Activated T-cell treated with anti-CD3 and anti-CD28 coated beads, Interleukin-2, amount 50 U/mL, for 4 hours (primary cell): ENCODE results near the gene RBBP7. TPM values are rescaled to one million over a fixed set of nuclear protein-coding genes. Genes with fewer than 3 reads are reported as not detected.

Experiments used
- ATAC-seq, 2 donors: fragments of 200-7000 bp; cut with Tn5 transposase; one replicate each; pipeline ENCODE4 v1.10.0; 2021
- DNase-seq: peaks from one replicate; pipeline ENCODE4 v3.0.0-alpha.2; 2020
- H3K27me3 Mint-ChIP-seq: one replicate; pipeline ENCODE4 v1.8.0; 2021; ENCODE audit warnings: low read depth, mixed read lengths
- H3K36me3 Mint-ChIP-seq: one replicate; pipeline ENCODE4 v1.8.0; 2022; ENCODE audit warnings: mixed read lengths; ENCODE audit not compliant: insufficient read depth
- H3K4me1 Mint-ChIP-seq: one replicate; pipeline ENCODE4 v1.8.0; 2021; ENCODE audit warnings: low read depth, mixed read lengths
- H3K4me3 Mint-ChIP-seq: one replicate; pipeline ENCODE4 v1.8.0; 2021; ENCODE audit warnings: mild to moderate bottlenecking, moderate library complexity, mixed read lengths
- H3K9me3 Mint-ChIP-seq: one replicate; pipeline ENCODE4 v1.8.0; 2021; ENCODE audit warnings: mixed read lengths
- total RNA-seq, 3 donors: library from RNA; stranded (reverse); gene quantifications; one replicate each; pipeline ENCODE4 v1.2.1, GENCODE V29; 2021

RBBP7 gene
- total RNA-seq, 3 donors from 2014 or later, result 94.4 to 119 (median 115) TPM

DNA sequence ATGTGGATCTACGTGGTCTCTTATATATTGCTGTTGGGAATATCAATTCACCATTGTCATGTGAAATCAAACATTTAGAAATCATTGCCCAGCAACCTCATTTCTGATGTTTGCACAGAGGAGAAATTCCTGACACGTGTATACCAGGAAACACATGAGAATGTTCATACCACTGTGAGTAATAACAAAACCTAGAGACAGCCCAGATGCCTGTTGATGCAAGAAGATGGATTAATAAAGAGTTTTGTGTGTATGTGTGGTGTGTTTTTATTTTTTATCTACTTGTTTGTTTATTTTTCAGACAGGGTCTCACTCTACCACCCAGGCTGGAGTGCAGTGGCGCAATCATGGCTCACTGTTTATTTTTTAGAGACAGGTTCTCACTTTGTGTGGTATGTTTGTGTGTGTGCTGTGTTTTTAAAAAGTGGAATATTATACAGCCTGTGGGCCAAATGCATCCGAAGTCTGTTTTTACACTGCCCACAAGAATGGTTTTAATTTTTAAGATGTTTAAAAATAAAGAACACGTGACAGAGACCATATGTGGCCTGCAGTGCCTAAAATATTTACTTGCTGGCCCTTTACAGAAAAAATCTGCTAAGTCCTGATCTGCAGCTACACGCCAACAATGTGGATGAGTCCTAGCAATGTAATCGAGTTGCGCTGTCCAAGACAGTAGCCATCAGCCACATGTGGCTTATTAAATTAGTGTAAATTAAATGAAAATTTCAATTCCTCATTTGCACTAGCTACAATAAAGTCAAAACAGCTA lies 44.7 kb downstream of the RBBP7 start:
- H3K36me3 Mint-ChIP-seq, result peaks cover 18% of the 10 kb centered on the region
- ATAC-seq (no peak), DNase-seq (no peak)
- no peak overlapping the region for H3K4me3 Mint-ChIP-seq
- H3K27me3 Mint-ChIP-seq, result no peaks in the 10 kb centered on the region
- H3K4me1 Mint-ChIP-seq, result peaks cover 3% of the 10 kb centered on the region
- H3K9me3 Mint-ChIP-seq, result no peaks in the 10 kb centered on the region

DNA sequence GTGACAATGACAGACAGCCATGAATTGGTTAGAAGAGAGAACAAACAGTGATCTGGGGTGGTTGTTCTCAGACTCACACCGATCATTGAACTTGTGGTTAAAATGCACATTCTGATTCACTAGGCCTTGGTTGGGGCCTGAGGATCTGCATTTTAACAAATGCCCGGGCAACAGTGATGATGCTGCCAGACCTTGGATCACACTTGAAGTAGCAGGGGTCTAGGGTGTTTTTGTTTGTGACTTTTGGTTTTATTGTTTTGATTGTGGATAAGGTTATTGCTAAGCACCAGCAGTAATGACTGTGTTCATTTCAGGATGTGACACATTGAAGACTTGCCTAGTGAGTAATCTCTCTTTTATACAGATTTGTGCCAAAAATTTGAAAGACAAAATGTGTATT lies 47.4 kb downstream of the RBBP7 start:
- Mint-ChIP-seq H3K27me3 (no peaks in the 10 kb centered on the region), H3K9me3 (no peaks in the 10 kb centered on the region), H3K4me1 (peaks cover 3% of the 10 kb centered on the region), H3K4me3 (no peak overlapping the region), H3K36me3 (peaks cover 15% of the 10 kb centered on the region)
- no peak for DNase-seq
- peak; percentile 64 to 65 for ATAC-seq

DNA sequence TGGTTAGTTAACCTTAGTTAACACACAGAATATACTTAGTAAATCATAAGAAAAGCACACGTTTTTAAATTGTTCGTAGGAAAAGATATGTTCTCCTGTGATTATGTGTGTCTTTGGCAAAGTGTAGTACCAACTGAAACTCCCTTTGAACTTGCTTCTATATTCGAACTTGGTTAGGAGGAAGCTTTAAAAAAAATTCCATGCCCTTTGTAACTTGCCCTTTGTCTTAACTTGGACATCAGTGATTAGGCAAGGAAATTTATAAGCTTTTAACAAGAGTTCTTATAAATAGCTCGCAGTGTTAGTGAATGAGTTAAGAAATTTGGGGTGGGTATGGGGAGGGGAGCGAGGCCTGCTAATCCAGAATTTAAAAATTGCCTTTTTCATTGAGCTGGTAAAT lies 50.5 kb downstream of the RBBP7 start:
- H3K36me3 Mint-ChIP-seq, result peaks cover 15% of the 10 kb centered on the region
- no peak overlapping the region for H3K4me3 Mint-ChIP-seq
- H3K4me1 Mint-ChIP-seq, result peaks cover 3% of the 10 kb centered on the region
- no peaks in the 10 kb centered on the region for H3K9me3 Mint-ChIP-seq
- DNase-seq (no peak), ATAC-seq (no peak)
- no peaks in the 10 kb centered on the region for H3K27me3 Mint-ChIP-seq

DNA sequence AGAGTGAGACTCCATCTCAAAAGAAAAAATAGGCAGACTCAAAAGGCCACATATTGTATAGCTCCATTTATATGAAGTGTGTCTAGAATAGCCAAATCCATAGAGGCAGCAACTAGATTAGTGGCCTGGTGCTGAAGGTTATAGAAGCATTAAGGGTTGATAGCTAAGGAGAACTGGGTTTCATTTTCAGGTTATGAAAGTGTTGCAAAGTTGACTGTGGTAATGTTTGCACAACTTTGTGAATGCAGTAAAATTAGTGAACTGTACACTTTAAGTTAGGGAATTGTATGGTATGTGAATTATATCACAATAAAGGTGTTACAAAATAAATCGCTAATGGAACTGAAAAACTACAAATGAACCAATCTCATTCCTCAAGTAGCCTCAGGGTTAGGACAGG lies 55.6 kb downstream of the RBBP7 start:
- no peaks in the 10 kb centered on the region for H3K9me3 Mint-ChIP-seq
- no peaks in the 10 kb centered on the region for H3K27me3 Mint-ChIP-seq
- ATAC-seq (no peak), DNase-seq (no peak)
- peaks cover 6% of the 10 kb centered on the region for H3K36me3 Mint-ChIP-seq
- no peak overlapping the region for H3K4me3 Mint-ChIP-seq
- peaks cover 4% of the 10 kb centered on the region for H3K4me1 Mint-ChIP-seq

DNA sequence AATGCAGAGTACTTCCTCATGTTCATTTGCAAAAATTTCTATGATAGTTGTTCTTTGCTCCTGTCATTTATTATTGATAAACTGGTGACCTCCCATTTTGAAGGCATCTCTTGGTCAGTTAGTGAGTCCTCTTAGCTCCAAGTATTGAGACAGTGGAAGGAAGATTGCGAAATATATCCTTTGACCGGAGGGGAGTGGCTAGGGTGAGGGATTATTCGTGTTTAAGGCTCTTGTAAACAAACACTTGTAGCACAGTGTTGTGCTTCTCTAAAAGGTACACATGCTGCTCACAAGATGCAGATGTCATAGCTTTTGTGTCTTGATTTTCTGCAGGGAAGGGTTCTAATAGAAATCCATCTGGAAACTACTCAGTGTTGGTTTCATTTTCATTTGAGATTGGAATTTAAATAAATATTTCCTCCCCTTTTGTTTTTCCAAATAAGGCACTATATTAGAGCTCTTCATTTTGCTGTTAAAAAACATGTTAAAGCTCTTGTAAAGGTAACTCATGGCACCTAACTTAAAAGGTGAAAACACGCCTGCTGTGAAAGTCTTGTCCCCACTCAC lies 62.1 kb downstream of the RBBP7 start:
- H3K9me3 Mint-ChIP-seq, result no peaks in the 10 kb centered on the region
- H3K4me1 Mint-ChIP-seq, result peaks cover 22% of the 10 kb centered on the region
- DNase-seq (no peak), ATAC-seq (no peak)
- no peak overlapping the region for H3K4me3 Mint-ChIP-seq
- H3K36me3 Mint-ChIP-seq, result peaks cover 3% of the 10 kb centered on the region
- H3K27me3 Mint-ChIP-seq, result no peaks in the 10 kb centered on the region

DNA sequence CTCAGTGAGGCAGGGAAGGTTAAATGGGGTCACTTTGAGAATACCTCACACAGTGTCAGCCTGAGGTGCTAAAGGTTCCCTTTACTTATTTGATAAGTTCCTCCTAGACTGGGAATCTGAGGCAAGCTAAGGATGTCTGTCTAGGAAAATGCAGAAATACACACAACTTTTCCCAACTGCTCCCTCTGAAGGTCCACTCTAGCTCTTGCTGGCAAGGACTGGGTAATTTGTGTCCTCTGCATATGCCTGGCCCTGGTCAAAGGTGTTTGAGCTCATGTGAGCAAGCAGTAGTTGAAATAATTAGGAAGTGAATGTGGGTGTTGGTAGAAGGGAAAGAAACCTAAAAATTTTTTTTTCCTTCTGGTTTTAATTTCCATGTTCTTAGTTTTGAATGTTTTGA lies 62.6 kb downstream of the RBBP7 start:
- no peaks in the 10 kb centered on the region for H3K36me3 Mint-ChIP-seq
- H3K27me3 Mint-ChIP-seq, result no peaks in the 10 kb centered on the region
- H3K4me1 Mint-ChIP-seq, result peaks cover 22% of the 10 kb centered on the region

DNA sequence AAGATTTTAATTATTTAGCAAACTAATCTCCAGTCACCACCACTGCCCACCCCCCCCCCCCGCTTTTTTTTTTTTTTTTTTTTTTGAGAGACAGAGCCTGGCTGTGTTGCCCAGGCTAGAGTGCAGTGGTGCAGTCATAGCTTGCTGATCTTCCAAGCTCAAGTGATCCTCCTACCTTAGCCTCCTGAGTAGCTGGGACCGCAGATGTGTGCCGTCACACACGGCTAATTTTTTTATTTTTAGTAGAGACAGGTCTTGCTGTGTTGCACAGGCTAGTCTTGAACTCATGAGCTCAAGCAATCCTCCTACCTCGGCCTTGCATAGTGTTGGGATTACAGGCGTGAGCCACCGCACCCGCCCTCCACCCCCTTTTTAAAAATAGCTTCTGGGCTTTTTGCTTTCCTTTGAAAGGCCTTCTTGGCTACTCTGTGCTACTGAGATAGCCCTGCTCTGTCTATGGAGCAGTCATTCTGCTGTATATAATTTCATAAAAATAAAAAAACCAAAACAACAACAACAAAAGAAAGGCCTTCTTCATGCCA lies 65.2 kb downstream of the RBBP7 start:
- DNase-seq (no peak), ATAC-seq (no peak)
- Mint-ChIP-seq H3K27me3 (no peaks in the 10 kb centered on the region), H3K4me3 (no peak overlapping the region), H3K9me3 (no peaks in the 10 kb centered on the region), H3K36me3 (no peaks in the 10 kb centered on the region), H3K4me1 (peaks cover 19% of the 10 kb centered on the region)

More for the DNA sequence above, 62.6 kb downstream of the RBBP7 start:
- ATAC-seq (no peak), DNase-seq (no peak)
- no peaks in the 10 kb centered on the region for H3K9me3 Mint-ChIP-seq
- H3K4me3 Mint-ChIP-seq, result no peak overlapping the region

DNA sequence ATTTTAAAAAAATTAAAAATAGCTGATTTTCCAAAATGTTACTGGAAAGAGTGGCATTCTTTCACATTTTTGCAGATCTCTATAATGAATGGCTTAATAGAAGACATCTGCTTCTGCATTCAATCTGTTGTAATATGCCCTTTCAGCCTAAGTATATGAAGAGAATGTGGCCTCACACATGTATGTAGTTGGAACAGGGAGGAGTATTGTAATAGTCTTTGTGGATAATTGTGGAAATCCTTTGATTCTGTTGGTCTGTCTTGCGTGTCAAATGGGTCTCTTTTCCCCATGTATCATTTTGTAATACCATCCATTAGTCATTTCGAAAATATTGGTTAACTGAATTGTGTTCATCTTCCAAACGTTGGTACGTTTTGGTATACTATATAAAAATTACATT lies 72.3 kb downstream of the RBBP7 start:
- DNase-seq (no peak), ATAC-seq (no peak)
- no peaks in the 10 kb centered on the region for H3K27me3 Mint-ChIP-seq
- H3K9me3 Mint-ChIP-seq, result no peaks in the 10 kb centered on the region
- peaks cover 6% of the 10 kb centered on the region for H3K36me3 Mint-ChIP-seq
- peaks cover 4% of the 10 kb centered on the region for H3K4me1 Mint-ChIP-seq
- no peak overlapping the region for H3K4me3 Mint-ChIP-seq

DNA sequence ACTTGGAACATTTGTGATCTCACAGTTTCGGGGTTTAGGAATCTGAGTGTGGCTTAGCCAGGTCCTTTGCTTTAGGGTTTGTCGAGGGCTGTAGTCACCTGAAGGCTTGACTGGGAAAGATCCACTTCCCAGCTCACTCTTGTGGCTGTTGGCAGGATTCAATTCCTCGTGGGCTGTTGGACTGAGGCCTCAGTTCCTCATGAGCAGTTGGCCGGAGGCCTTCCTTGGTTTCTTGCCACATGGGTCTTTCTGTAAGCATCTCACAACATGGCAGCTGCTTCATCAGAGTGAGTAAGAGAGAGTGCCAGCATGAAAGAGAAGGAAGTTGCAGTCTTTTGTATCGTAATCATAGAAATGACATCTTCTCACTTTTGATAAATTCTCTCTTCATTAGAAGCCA lies 72.8 kb downstream of the RBBP7 start:
- H3K9me3 Mint-ChIP-seq, result no peaks in the 10 kb centered on the region
- H3K27me3 Mint-ChIP-seq, result no peaks in the 10 kb centered on the region
- no peak overlapping the region for H3K4me3 Mint-ChIP-seq
- DNase-seq, result no peak
- peaks cover 4% of the 10 kb centered on the region for H3K4me1 Mint-ChIP-seq
- peaks cover 6% of the 10 kb centered on the region for H3K36me3 Mint-ChIP-seq
- ATAC-seq, result no peak

DNA sequence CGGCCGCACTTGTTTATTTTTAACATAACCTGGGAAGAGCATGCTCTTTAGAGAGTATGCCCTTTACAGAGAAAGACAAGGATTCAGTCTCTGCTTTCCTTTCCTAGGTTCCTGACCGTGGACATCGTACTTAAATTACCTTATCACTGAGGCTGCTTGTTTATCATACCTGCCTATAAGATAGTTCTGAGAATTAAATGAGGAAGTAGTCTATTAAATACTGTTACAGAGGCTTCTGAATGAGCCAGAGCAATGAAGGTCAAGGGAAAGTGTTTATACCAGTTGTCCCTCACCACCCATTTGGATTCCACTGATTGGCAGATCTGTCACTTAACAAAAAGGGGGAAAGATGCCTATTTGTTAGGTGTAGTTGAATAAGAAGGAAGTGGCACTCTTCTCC lies 73.9 kb downstream of the RBBP7 start:
- Mint-ChIP-seq H3K4me1 (peaks cover 4% of the 10 kb centered on the region), H3K36me3 (peaks cover 6% of the 10 kb centered on the region), H3K9me3 (no peaks in the 10 kb centered on the region), H3K27me3 (no peaks in the 10 kb centered on the region), H3K4me3 (no peak overlapping the region)
- DNase-seq (no peak), ATAC-seq (no peak)

Other genes with a start within 250 kb of the RBBP7 start
- gene S100G, start 220.2 kb downstream of the RBBP7 start, total RNA-seq, result not detected
- gene CTPS2, start 157.7 kb downstream of the RBBP7 start, total RNA-seq, result 1 to 10 TPM; 1.2 to 2.6 (median 1.5) TPM
- gene SYAP1, start 150.8 kb downstream of the RBBP7 start, total RNA-seq, result 10 to 100 TPM; 16.7 to 28.6 (median 19.3) TPM
- 10 to 100 TPM; 30.6 to 46.1 (median 31.3) TPM for gene TXLNG, start 83.9 kb downstream of the RBBP7 start, total RNA-seq
- under 1 TPM in 2 of 3 donors, not detected in 1; 0.03 to 0.05 TPM for gene REPS2, start 76.3 kb upstream of the RBBP7 start, total RNA-seq